COR-L47 (cell line): ENCODE data around the gene NR4A3.

Source experiments
- DNase-seq: peaks from one replicate; lab custom pipeline; 2025; lab: John Stamatoyannopoulos, UW

The NR4A3 gene

DNA sequence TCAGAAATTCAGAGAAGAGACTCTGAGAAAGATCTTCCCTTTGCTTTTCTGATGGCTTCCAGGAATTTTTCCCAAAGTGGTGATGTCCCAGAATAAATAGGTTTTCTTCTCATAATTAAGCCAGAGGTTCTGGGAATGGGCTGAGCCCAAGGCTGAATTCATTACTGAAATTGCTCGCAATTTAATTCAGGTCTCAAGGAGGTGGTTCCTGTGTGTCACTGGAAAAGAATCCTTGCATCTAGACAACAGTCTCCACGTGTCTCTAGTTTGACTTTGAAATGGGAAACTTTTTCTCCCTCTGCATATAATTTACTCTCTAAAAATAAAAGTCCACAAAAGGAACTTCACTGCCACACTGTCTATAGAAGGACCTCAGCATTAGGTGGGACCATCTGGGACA lies 57.0 kb downstream of the NR4A3 start:
- no peak for DNase-seq

- DNase-seq, result no peak
Observed at GRCh38 chr9:99881769-99882168, 60.1 kb downstream of the NR4A3 start.

DNA sequence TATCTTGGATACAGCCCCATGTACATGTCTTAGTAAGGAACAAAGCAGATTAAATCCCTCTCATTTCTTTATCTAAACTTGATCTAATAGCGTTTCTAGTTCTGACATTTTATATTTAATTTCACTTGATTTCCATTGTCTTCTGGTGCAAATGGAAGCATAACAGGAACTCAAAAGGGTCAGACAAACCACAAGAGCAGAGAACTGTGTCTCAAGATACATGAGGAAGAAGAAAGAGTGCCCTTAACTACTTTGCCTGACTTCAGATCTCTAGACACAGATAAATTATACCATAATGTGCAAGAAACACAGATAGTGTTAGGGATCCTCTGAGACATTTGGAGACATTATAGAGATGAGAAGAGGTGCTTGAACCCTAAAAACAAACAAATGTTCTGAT lies 64.1 kb downstream of the NR4A3 start:
- DNase-seq, result no peak

DNA sequence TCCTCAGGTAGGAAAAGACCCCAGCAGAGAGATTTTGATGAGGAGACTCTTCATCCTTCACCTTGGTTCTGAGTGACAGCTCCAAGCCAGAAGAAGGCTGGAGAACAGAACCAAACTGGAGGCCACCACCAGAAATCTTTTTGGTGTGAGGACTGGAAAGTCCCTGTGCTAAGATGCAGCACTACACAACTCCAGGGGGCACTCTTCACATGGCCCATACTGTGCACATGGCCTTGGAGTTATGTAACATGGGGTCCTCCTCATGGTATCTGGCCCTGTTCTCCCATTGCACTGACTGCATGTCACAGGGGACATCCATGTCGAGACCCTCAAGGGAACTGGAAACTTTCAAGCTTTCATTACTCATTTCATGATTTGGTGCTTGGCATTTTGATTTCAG lies 67.4 kb downstream of the NR4A3 start:
- no peak for DNase-seq

GRCh38 chr9:99894826-99895225 lies 73.1 kb downstream of the NR4A3 start:
- no peak for DNase-seq

DNA sequence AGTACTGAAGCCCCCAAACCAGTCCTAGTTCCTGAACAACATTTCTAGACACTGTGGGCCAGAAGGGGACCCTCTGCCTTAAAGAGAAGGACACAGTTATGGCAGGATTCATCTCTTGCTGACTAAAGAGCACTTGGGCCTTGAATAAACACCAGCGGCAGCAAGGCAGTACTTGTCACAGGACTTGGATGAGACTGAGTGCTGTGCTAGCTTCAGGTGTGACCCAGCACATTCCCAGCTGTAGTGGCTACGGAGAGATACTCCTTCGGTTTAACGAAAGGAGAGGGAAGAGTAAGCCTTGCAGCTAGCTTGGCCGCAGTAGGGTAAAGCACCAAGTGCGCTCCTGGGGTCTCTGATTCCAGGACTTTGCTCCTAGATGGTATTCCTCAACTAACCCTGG lies 73.8 kb downstream of the NR4A3 start:
- DNase-seq, result no peak

DNA sequence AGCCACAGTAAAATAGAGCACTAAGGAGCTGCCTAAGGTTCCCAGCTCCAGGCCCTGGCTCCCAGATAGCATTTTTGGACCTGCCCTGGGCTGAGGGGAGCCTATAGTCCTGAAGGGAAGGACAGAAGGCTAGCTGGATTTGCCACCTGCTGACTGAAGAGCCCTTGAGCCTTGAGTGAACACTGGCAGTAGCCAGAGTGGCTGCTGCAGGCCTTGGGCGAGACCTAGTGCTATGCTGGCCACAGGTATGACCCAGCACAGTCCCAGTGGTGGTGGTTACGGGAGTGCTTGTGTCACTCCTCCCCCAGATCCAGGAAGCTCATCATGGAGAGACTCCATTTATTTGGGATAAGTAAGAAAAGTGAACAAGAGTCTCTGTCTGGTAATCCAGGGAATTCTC lies 74.4 kb downstream of the NR4A3 start:
- DNase-seq, result no peak

DNA sequence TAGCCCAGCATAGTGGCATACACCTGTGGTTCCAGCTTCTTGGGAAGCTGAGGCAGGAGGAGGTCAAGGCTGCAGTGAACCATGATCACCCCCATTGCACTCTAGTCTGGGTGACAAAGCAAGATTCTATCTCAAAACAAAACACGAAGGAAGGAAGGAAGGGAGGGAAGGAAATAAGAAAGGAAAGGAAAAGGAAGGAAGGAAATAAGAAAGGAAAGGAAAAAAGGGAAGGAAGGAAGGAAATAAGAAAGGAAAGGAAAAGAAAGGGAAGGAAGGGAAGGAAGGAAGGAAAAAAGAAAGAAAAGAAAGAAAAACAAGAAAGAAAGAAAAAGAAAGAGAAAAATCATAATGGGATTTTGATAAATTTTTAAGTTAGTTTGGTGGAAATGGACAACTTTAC lies 81.7 kb downstream of the NR4A3 start:
- no peak for DNase-seq

GRCh38 chr9:99905833-99906402 lies 84.2 kb downstream of the NR4A3 start:
- no peak for DNase-seq

DNA sequence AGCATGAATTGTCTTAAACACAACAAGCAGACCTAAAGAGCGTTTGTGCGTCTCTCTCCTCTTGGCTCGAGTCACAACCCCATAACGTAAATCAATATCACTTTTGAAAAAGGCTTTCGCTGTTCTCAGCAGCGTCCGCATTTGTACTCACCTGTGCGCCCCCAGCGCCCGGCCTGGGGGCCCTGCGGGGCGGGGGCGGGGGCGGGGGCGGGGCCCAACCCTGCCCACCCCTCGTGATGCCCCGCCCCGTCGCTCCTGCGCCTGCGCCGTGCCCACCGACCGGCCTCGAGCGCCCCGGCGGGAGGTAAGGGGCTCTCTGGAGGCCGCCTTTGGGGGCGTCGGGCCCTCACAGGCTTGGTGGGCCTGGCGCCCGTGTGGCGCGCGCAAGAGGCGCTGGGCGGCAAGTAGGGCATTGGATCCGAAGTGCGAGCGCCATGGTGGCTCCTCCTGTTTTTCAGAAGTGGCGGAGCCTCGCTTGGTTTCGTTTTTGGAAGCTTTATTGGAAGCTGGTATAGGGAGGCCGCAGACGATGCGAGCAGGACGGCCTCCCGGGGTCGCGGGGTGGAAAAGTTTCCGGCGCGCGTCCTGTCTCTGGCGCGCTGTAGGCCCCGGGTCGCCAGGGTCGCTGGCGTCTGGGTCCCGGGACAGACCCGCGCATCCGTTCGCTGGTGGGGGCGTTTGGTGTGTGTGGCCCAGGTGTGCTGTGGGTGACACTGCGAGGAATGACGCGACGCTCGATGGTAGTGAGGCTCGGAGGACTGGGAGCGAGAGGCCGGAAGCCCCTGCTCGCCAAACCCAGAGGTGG lies 84.9 kb downstream of the NR4A3 start, which contains the start of gene STX17:
Gene STX17, plus strand, starts transcription at position 252 of the 805 bp plus-strand sequence. CDS start 8,586 bp downstream, outside the sequence.
- peak; percentile 70 for DNase-seq

- DNase-seq, result no peak
Observed at GRCh38 chr9:99907208-99907532, 85.5 kb downstream of the NR4A3 start.

DNA sequence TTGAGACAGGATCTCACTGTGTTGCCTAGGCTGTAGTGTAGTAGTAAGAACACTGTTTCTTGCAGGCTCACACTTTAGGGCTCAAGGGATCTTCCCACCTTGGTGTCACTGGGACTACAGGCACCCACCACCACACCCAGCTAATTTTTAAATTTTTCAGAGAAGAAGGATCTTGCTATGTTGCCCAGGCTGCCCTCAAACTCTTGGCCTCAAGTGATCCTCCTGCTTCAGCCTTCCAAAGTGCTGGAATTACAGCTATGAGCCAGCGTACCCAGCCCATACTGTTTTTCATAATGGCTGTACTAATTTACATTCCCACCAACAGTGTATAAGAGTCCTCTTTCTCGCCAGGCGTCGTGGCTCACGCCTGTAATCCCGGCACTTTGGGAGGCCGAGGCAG lies 89.9 kb downstream of the NR4A3 start:
- no peak for DNase-seq
